Right cardiac atrium (tissue), 5 donors: ENCODE results near the gene LENEP. TPM values are rescaled to one million over a fixed set of nuclear protein-coding genes. Genes with fewer than 3 reads are reported as not detected.

Source experiments
- ATAC-seq, 2 donors: fragments of 200-7000 bp; cut with Tn5 transposase; one replicate each; pipeline versions ENCODE4 v1.8.0 to v1.9.1; 2020; ENCODE audit warnings: moderate library complexity in 2 of 2, mild to moderate bottlenecking in 1 of 2
- DNase-seq, 3 donors: peaks; one replicate each; pipeline ENCODE4 v3.0.0-alpha.2; 2020
- H3K27ac ChIP-seq: one replicate; pipeline ENCODE4 v1.5.1; 2013; ENCODE audit warnings: mild to moderate bottlenecking, low read length, control low read depth, moderate library complexity
- H3K27me3 ChIP-seq: one replicate; pipeline ENCODE4 v1.6.1; 2013; ENCODE audit not compliant: control insufficient read depth, insufficient read depth
- H3K4me1 ChIP-seq: one replicate; pipeline ENCODE4 v1.6.1; 2013; ENCODE audit warnings: low read length; ENCODE audit not compliant: control insufficient read depth, insufficient read depth
- H3K4me3 ChIP-seq: one replicate; pipeline ENCODE4 v1.5.1; 2013; ENCODE audit warnings: low read length, control low read depth
- H3K9me3 ChIP-seq: one replicate; pipeline ENCODE4 v1.6.1; 2013; ENCODE audit warnings: low read length; ENCODE audit not compliant: control insufficient read depth
- WGBS: extraction: QIAGEN DNeasy Blood & Tissue Kit; methylation state at CpG from one replicate; pipeline ENCODE4 v1.1.7; 2013; 5-methylcytosine and 5-hydroxymethylcytosine counted together
- intact Hi-C, 4 donors: fragments of 100-400 bp; cut with DNase I; formaldehyde crosslinking; loops; one replicate each; pipeline versions ENCODE4 v1.11.0 to v1.14.0; 2022 to 2023
- long read RNA-seq, 4 donors: library from polyadenylated mRNA; unstranded; transcript quantifications; one replicate each; pipeline ENCODE4 v2.0.0, GENCODE V29; 2020 to 2021
- polyA plus RNA-seq: library from polyadenylated mRNA; stranded (reverse); fragments of 200-250 nt; gene quantifications from one replicate; pipeline ENCODE4 v1.2.3, GENCODE V29; 2013
- total RNA-seq, 4 donors: library from RNA; stranded (reverse); fragmentation: NEBNext Ultra II Directional; extraction: Animal tissue kit (Norgen Biotek cat#: 25700); gene quantifications; one replicate each; pipeline ENCODE4 v1.2.1, GENCODE V29; 2021
- donor health status: healthy with polysubstance abuse.
- donor health status: DM: no; HTN: yes; CAD: no.
- donor health status: DM: no; HTN: no; CAD: no.
- donor health status: DM: no; HTN: yes; CAD: no; lungs with severe emphysema.
- donor health status: DM: yes; HTN: yes; CAD: no.

Gene LENEP
- total RNA-seq (not detected), polyA plus RNA-seq (not detected)
- long read RNA-seq, donor 1, result 0 reads
- long read RNA-seq, donor 2, result 0 reads
- long read RNA-seq, donor 3, partial matches to known transcripts, result 0 of 2 reads
- long read RNA-seq, donor 3, other reads (novel, unspliced or antisense), result 0 of 2 reads
- long read RNA-seq, donor 4, result 0 reads

GRCh38 chr1:154993572-154994268 lies at the start of gene LENEP:
LENEP (plus strand) TSS chr1:154993586; CDS start chr1:154993608, 22 bp downstream.
- ATAC-seq, result peak in 1 of 2 donors; percentile 3
- DNase-seq, result peak in 2 of 3 donors; percentile 35 to 42
- intact Hi-C loops, result no loop called here
- H3K27me3 ChIP-seq, result no peaks in the 10 kb centered on the region
- WGBS, result 60% methylated on average over 8 of the region's 8 CpGs
- H3K4me3 ChIP-seq, result no peak within 1 kb of the TSS
- no peaks in the 10 kb centered on the region for H3K9me3 ChIP-seq
- no peaks in the 10 kb centered on the region for H3K4me1 ChIP-seq
- H3K27ac ChIP-seq, result no peak within 1 kb of the TSS

- H3K4me3 ChIP-seq, result no peak overlapping the region
- WGBS, result 41% methylated on average over 6 of the region's 6 CpGs
- no peaks in the 10 kb centered on the region for H3K27me3 ChIP-seq
- H3K4me1 ChIP-seq, result peaks cover 6% of the 10 kb centered on the region
- intact Hi-C loops, result no loop called here
- DNase-seq (peak in 2 of 3 donors; percentile 64 to 73), ATAC-seq (peak; percentile 32 to 48)
- no peaks in the 10 kb centered on the region for H3K9me3 ChIP-seq
- peak overlapping the region; percentile 42 for H3K27ac ChIP-seq
Measured at GRCh38 chr1:154943649-154944400, 49.6 kb upstream of the LENEP start.

GRCh38 chr1:154944401-154945159 lies 48.8 kb upstream of the LENEP start:
- peak in 1 of 3 donors; percentile 74 for DNase-seq
- Histone ChIP-seq H3K27me3 (no peaks in the 10 kb centered on the region), H3K4me3 (no peak overlapping the region), H3K4me1 (peaks cover 6% of the 10 kb centered on the region), H3K9me3 (no peaks in the 10 kb centered on the region), H3K27ac (peak overlapping the region; percentile 42)
- intact Hi-C loops, result no loop called here
- 38% methylated on average over 9 of the region's 9 CpGs for WGBS
- ATAC-seq, result no peak

- WGBS, result 80% methylated on average over 15 of the region's 15 CpGs
- no peak for DNase-seq
- peak overlapping the region; percentile 9 for H3K27ac ChIP-seq
- H3K27me3 ChIP-seq, result no peaks in the 10 kb centered on the region
- no peak overlapping the region for H3K4me3 ChIP-seq
- H3K4me1 ChIP-seq, result peaks cover 3% of the 10 kb centered on the region
- intact Hi-C loops, result no loop called here
- H3K9me3 ChIP-seq, result no peaks in the 10 kb centered on the region
- no peak for ATAC-seq
Measured at GRCh38 chr1:154945160-154945961, 48.0 kb upstream of the LENEP start.

GRCh38 chr1:154945962-154946850 lies 47.2 kb upstream of the LENEP start:
- no peak for ATAC-seq
- Histone ChIP-seq H3K27me3 (no peaks in the 10 kb centered on the region), H3K9me3 (no peaks in the 10 kb centered on the region), H3K27ac (no peak overlapping the region), H3K4me1 (peaks cover 3% of the 10 kb centered on the region), H3K4me3 (no peak overlapping the region)
- intact Hi-C loops, result no loop called here
- peak in 1 of 3 donors; percentile 21 for DNase-seq
- WGBS, result 78% methylated on average over 17 of the region's 17 CpGs

- no peak overlapping the region for H3K27ac ChIP-seq
- WGBS, result 93% methylated on average over 11 of the region's 11 CpGs
- DNase-seq (peak in 1 of 3 donors; percentile 51), ATAC-seq (no peak)
- H3K4me3 ChIP-seq, result no peak overlapping the region
- no peaks in the 10 kb centered on the region for H3K9me3 ChIP-seq
- intact Hi-C loops, result no loop called here
- no peaks in the 10 kb centered on the region for H3K27me3 ChIP-seq
- H3K4me1 ChIP-seq, result peaks cover 9% of the 10 kb centered on the region
Measured at GRCh38 chr1:154948079-154948478, 45.3 kb upstream of the LENEP start.

- intact Hi-C loops, result loop anchor here in 1 of 4 donors (10.0 kb wide), 1 partner anchor 113 kb away; the partner anchor contains the start of gene EFNA4
- Histone ChIP-seq H3K4me3 (no peak overlapping the region), H3K9me3 (no peaks in the 10 kb centered on the region), H3K27ac (no peak overlapping the region), H3K4me1 (peaks cover 22% of the 10 kb centered on the region), H3K27me3 (no peaks in the 10 kb centered on the region)
- no peak for ATAC-seq
- DNase-seq, result peak in 2 of 3 donors; percentile 39 to 55
- 70% methylated on average over 15 of the region's 15 CpGs for WGBS
Measured at GRCh38 chr1:154951901-154952657, 41.3 kb upstream of the LENEP start.

- H3K27ac ChIP-seq, result no peak overlapping the region
- H3K9me3 ChIP-seq, result no peaks in the 10 kb centered on the region
- no peak overlapping the region for H3K4me3 ChIP-seq
- ATAC-seq (no peak), DNase-seq (no peak)
- WGBS, result 80% methylated on average over 6 of the region's 6 CpGs
- H3K4me1 ChIP-seq, result peaks cover 22% of the 10 kb centered on the region
- intact Hi-C loops, result loop anchor here in 1 of 4 donors (10.0 kb wide), 1 partner anchor 112 kb away; the partner anchor contains the start of gene EFNA4
- no peaks in the 10 kb centered on the region for H3K27me3 ChIP-seq
Measured at GRCh38 chr1:154952664-154953063, 40.7 kb upstream of the LENEP start.

- whole genome bisulfite sequencing, result 59% methylated on average over 2 of the region's 2 CpGs
- Histone ChIP-seq H3K4me1 (peaks cover 22% of the 10 kb centered on the region), H3K9me3 (no peaks in the 10 kb centered on the region), H3K4me3 (no peak overlapping the region), H3K27ac (no peak overlapping the region), H3K27me3 (no peaks in the 10 kb centered on the region)
- DNase-seq, result peak in 2 of 3 donors; percentile 5 to 51
- intact Hi-C loops, result loop anchor here in 1 of 4 donors (10.0 kb wide), 1 partner anchor 111 kb away; the partner anchor contains the start of gene EFNA4
- ATAC-seq, result no peak
Measured at GRCh38 chr1:154953611-154954038, 39.8 kb upstream of the LENEP start.
